ENCODE measurements around the gene PWWP2B.

DNA sequence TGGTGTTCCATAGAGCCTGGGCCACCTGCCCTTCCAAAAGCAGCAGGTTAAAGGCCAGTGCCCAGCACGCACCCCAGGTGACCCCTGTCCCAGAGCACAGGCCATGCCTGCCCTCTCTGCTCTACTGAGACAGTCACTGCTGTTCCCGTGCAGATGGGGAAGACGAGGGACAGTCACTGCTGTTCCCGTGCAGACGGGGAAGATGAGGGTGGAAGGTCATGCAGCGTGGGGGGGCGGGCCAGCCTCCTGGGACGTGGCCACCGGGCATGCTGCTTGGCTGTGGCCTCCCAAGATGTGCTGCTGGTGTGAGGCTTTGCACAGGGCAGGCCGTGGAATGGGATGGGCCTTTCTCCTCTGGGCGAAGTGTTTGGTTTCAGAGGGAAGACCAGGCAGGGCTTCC is 46.6 kb upstream of the PWWP2B start:
- TF ChIP-seq SP1 (IDR thresholded peaks at IDR 0.05), result no peak
- TF ChIP-seq BHLHE40 (IDR thresholded peaks at IDR 0.05; ENCODE audit: borderline replicate concordance), result no peak
- no peak for TF ChIP-seq SUZ12 (IDR thresholded peaks at IDR 0.05)
- TF ChIP-seq HDGF (IDR thresholded peaks at IDR 0.05; ENCODE audit: borderline replicate concordance), result no peak
- no peak for TF ChIP-seq CTBP1 (IDR thresholded peaks at IDR 0.05; ENCODE audit: borderline replicate concordance)
- no peak for TF ChIP-seq PKNOX1 (IDR thresholded peaks at IDR 0.05)
- no peak for TF ChIP-seq L3MBTL2 (conservative IDR thresholded peaks at IDR 0.05)
- no peak for TF ChIP-seq LEF1 (IDR thresholded peaks at IDR 0.05; ENCODE audit: borderline replicate concordance)
- TF ChIP-seq ZNF384 (IDR thresholded peaks at IDR 0.05), result no peak
- no peak for TF ChIP-seq TARDBP (IDR thresholded peaks at IDR 0.05)
- no peak for TF ChIP-seq NFRKB (IDR thresholded peaks at IDR 0.05)
- TF ChIP-seq ELF4 (IDR thresholded peaks at IDR 0.05), result no peak
- no peak for TF ChIP-seq FOXM1 (IDR thresholded peaks at IDR 0.05; ENCODE audit: borderline replicate concordance)
- TF ChIP-seq ARNT (IDR thresholded peaks at IDR 0.05), result no peak

Measured in HEK293T (cell line).